Activated CD4-positive, alpha-beta T cell treated with anti-CD3 and anti-CD28 coated beads, Interleukin-2, amount 10 ng/mL, durations not matched to agents 7 days and 5 days (primary cell): Measurements from ENCODE around the gene EPAS1. TPM values are rescaled to one million over a fixed set of nuclear protein-coding genes. Genes with fewer than 3 reads are reported as not detected.

ENCODE experiments used
- CTCF ChIA-PET: fragments of 350-600 bp; sonication (Branson Sonifier 250); formaldehyde crosslinking; loops from one replicate; lab custom pipeline; 2021; ENCODE audit warnings: antibody characterized with exemption; lab: Charles Lee
- POLR2A ChIA-PET: fragments of 350-600 bp; sonication (Branson Sonifier 250); formaldehyde crosslinking; loops from one replicate; lab custom pipeline; 2021; ENCODE audit warnings: antibody characterized with exemption; lab: Charles Lee
- DNase-seq: peaks from one replicate; pipeline ENCODE4 v3.0.0-alpha.2; 2020
- H3K27ac Mint-ChIP-seq: one replicate; pipeline ENCODE4 v1.8.0; 2021; ENCODE audit warnings: mild to moderate bottlenecking, moderate library complexity, mixed read lengths
- H3K27me3 Mint-ChIP-seq: one replicate; pipeline ENCODE4 v1.8.0; 2021; ENCODE audit warnings: mixed read lengths
- H3K36me3 Mint-ChIP-seq: one replicate; pipeline ENCODE4 v1.8.0; 2021; ENCODE audit warnings: low read depth, mixed read lengths
- H3K4me1 Mint-ChIP-seq: one replicate; pipeline ENCODE4 v1.8.0; 2021; ENCODE audit warnings: mixed read lengths
- H3K4me3 Mint-ChIP-seq: one replicate; pipeline ENCODE4 v1.8.0; 2021; ENCODE audit warnings: mild to moderate bottlenecking, moderate library complexity, mixed read lengths
- H3K9me3 Mint-ChIP-seq: one replicate; pipeline ENCODE4 v1.8.0; 2021; ENCODE audit warnings: mixed read lengths
- total RNA-seq, 2 experiments: library from RNA; stranded (reverse); gene quantifications; one replicate each; pipeline ENCODE4 v1.2.3, GENCODE V29; 2021

Gene EPAS1
- total RNA-seq, 2 experiments from 2014 or later, result 6.9 to 7.9 TPM

DNA sequence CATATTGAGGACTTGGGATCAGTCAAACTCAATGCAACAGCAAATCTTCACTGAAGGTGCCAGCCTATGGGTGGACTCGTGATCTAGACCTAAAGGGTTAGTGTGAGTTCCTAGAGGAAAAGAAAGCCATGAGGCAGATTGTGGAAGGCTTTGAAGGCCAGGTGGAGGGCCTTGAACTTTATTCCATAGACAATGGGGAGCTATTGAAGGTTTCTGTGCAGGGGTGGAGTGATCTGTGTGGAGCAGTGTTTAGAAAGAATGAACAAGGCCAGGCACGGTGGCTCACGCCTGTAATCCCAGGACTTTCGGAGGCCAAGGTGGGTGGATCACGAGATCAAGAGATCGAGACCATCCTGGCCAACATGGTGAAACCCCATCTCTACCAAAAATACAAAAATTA is 61.5 kb downstream of the EPAS1 start:
- Mint-ChIP-seq H3K36me3 (peaks cover 11% of the 10 kb centered on the region), H3K27me3 (no peaks in the 10 kb centered on the region), H3K9me3 (no peaks in the 10 kb centered on the region), H3K4me3 (no peak overlapping the region), H3K27ac (no peak overlapping the region), H3K4me1 (peaks cover 60% of the 10 kb centered on the region)
- DNase-seq, result no peak
- ChIA-PET POLR2A (no interaction called here), CTCF (interaction anchor here (1.8 kb wide), 1 partner anchor 10 kb away, joined by 6 read pairs; no protein-coding TSS in a partner anchor)

GRCh38 chr2:46360303-46360702 is 63.1 kb downstream of the EPAS1 start:
- POLR2A ChIA-PET, result no interaction called here
- peaks cover 56% of the 10 kb centered on the region for H3K4me1 Mint-ChIP-seq

GRCh38 chr2:46361920-46362666 is 64.9 kb downstream of the EPAS1 start:
- no peaks in the 10 kb centered on the region for H3K9me3 Mint-ChIP-seq
- CTCF ChIA-PET, result interaction anchor here (0.8 to 2.2 kb wide), 6 partner anchors 12 to 369 kb away, joined by 3 to 6 read pairs (median 4); no protein-coding TSS in a partner anchor
- no peak overlapping the region for H3K4me3 Mint-ChIP-seq
- no peak for DNase-seq
- H3K27ac Mint-ChIP-seq, result peak overlapping the region; percentile 27
- peaks cover 3% of the 10 kb centered on the region for H3K36me3 Mint-ChIP-seq
- H3K27me3 Mint-ChIP-seq, result no peaks in the 10 kb centered on the region
- peaks cover 43% of the 10 kb centered on the region for H3K4me1 Mint-ChIP-seq
- POLR2A ChIA-PET, result no interaction called here

More at GRCh38 chr2:46360303-46360702, 63.1 kb downstream of the EPAS1 start:
- Mint-ChIP-seq H3K36me3 (peaks cover 3% of the 10 kb centered on the region), H3K27ac (no peak overlapping the region), H3K27me3 (no peaks in the 10 kb centered on the region), H3K4me3 (no peak overlapping the region), H3K9me3 (no peaks in the 10 kb centered on the region)
- no peak for DNase-seq
- CTCF ChIA-PET, result interaction anchor here (0.5 to 1.3 kb wide), 2 partner anchors 12 to 52 kb away, joined by 3 read pairs; no protein-coding TSS in a partner anchor

GRCh38 chr2:46362667-46363012 is 65.4 kb downstream of the EPAS1 start:
- ChIA-PET CTCF (interaction anchor here (0.8 to 2.2 kb wide), 6 partner anchors 15 to 370 kb away, joined by 3 to 6 read pairs (median 3); no protein-coding TSS in a partner anchor), POLR2A (no interaction called here)
- peaks cover 3% of the 10 kb centered on the region for H3K36me3 Mint-ChIP-seq
- peaks cover 38% of the 10 kb centered on the region for H3K4me1 Mint-ChIP-seq
- no peak for DNase-seq
- H3K4me3 Mint-ChIP-seq, result no peak overlapping the region
- no peaks in the 10 kb centered on the region for H3K9me3 Mint-ChIP-seq
- H3K27me3 Mint-ChIP-seq, result no peaks in the 10 kb centered on the region
- no peak overlapping the region for H3K27ac Mint-ChIP-seq

GRCh38 chr2:46363535-46364170 is 66.4 kb downstream of the EPAS1 start:
- Mint-ChIP-seq H3K9me3 (no peaks in the 10 kb centered on the region), H3K27ac (no peak overlapping the region), H3K36me3 (peaks cover 2% of the 10 kb centered on the region), H3K4me1 (peaks cover 42% of the 10 kb centered on the region), H3K27me3 (no peaks in the 10 kb centered on the region), H3K4me3 (no peak overlapping the region)
- ChIA-PET POLR2A (interaction anchor here (0.7 kb wide), 1 partner anchor 945 kb away, joined by 3 read pairs; no protein-coding TSS in a partner anchor), CTCF (interaction anchor here (1.0 to 2.2 kb wide), 8 partner anchors 10 to 371 kb away, joined by 3 to 6 read pairs (median 3); no protein-coding TSS in a partner anchor)
- peak; percentile 30 for DNase-seq

DNA sequence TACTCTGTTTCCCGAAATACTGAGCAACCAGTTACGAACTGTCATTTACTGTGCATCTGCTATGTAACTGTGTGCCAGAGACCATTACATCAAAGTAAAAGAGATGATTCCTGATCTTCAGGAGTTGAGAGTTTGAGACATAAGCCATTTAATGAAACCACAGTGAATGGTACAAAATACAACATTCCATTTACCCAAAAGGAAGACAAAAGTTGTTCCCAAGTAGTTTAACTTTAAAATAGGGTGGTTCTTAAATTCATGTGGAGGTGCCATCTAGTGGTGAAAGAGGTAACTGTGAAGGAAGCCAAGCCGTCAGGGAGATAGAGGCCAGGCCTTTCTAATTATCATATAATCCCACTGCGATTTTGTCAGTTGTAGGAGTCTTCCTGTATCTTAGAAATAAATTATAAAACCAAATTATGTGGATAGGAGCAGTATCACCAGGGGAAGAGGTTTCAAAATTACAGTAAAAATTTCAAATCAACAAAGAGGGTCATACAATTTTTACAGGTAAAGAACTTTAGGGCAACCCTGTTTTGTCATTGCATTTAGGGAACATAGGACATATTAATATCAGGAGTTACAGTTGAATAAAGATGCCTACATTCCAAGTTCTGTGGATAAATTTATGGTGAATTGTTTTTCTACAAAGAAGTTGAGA is 67.7 kb downstream of the EPAS1 start:
- CTCF ChIA-PET, result no interaction called here
- DNase-seq, result peak; percentile 62
- Mint-ChIP-seq H3K36me3 (peaks cover 2% of the 10 kb centered on the region), H3K9me3 (no peaks in the 10 kb centered on the region), H3K4me1 (peaks cover 46% of the 10 kb centered on the region), H3K4me3 (no peak overlapping the region), H3K27me3 (no peaks in the 10 kb centered on the region), H3K27ac (no peak overlapping the region)
- POLR2A ChIA-PET, result no interaction called here

DNA sequence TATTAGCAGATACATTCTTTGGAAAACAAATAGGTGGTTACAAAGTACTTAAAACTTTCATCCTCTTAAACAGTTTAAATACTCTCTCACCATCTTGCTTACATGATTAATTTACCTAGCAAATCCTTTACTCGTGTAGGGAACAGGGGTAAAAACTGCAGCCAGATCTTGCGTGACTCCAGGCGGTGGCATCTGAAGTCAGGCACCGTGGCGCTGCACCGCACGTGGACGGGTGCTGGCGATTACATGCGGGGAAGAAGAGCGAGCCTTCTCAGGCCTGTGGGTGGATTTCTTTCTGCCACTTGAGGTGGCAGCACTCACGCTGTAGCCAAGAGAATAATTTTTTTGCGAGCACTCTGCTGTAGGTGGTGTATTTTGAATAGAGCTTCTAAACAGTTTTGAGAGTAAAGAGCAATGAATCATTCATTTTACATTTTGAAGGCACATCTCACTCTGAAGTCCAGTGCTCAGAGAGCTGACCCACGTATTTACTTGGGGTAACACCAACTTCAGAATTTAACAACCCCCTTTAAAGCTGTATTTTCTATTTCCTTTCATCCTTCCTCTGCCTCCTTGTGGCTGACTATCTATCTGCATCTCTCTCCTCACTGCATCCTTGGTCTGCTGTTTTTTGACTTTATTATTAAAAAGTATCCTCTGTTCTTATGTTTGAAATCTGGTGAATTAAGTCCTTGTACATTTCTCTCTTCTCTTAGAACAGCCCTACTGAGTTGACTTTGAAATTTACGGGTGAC is 68.9 kb downstream of the EPAS1 start:
- POLR2A ChIA-PET, result no interaction called here
- Mint-ChIP-seq H3K36me3 (peaks cover 2% of the 10 kb centered on the region), H3K27ac (no peak overlapping the region), H3K9me3 (no peaks in the 10 kb centered on the region), H3K4me1 (peaks cover 49% of the 10 kb centered on the region), H3K27me3 (no peaks in the 10 kb centered on the region), H3K4me3 (no peak overlapping the region)
- DNase-seq, result no peak
- CTCF ChIA-PET, result interaction anchor here (0.6 to 1.3 kb wide), 4 partner anchors 8 to 376 kb away, joined by 3 read pairs; no protein-coding TSS in a partner anchor

- Mint-ChIP-seq H3K4me3 (no peak overlapping the region), H3K36me3 (peaks cover under 1% of the 10 kb centered on the region), H3K27ac (no peak overlapping the region), H3K9me3 (no peaks in the 10 kb centered on the region), H3K27me3 (no peaks in the 10 kb centered on the region), H3K4me1 (peaks cover 44% of the 10 kb centered on the region)
- DNase-seq, result no peak
- ChIA-PET POLR2A (no interaction called here), CTCF (interaction anchor here (1.1 to 1.4 kb wide), 4 partner anchors 8 to 373 kb away, joined by 3 to 4 read pairs (median 3); no protein-coding TSS in a partner anchor)
These were observed 69.5 kb downstream of the EPAS1 start for GRCh38 chr2:46366668-46367052.

GRCh38 chr2:46367286-46367685 is 70.1 kb downstream of the EPAS1 start:
- H3K36me3 Mint-ChIP-seq, result no peaks in the 10 kb centered on the region
- peaks cover 39% of the 10 kb centered on the region for H3K4me1 Mint-ChIP-seq
- no peak overlapping the region for H3K4me3 Mint-ChIP-seq
- ChIA-PET CTCF (interaction anchor here (0.6 to 2.0 kb wide), 3 partner anchors 9 to 1602 kb away, joined by 3 to 6 read pairs (median 4); no protein-coding TSS in a partner anchor), POLR2A (no interaction called here)
- no peaks in the 10 kb centered on the region for H3K9me3 Mint-ChIP-seq
- no peak overlapping the region for H3K27ac Mint-ChIP-seq
- DNase-seq, result no peak
- H3K27me3 Mint-ChIP-seq, result no peaks in the 10 kb centered on the region

DNA sequence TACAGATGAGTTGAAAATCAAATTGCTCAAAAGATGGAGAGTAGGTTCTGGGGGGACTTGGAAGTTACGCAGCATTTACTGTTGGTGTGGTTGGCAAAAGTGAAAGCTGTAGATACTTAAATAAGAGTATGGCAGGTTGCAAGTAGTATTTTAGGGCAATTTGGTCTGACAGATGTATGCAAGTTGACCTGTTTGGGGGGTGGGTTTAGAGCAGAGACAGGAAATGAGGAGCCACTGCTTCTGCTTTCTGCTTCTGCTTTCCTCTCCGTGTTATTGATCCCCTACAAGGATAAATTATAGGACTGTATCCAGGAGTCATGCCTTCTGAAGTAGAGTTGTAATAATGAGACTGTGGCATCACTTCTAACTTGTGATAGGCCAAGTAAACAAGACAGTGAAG is 71.2 kb downstream of the EPAS1 start:
- Mint-ChIP-seq H3K27ac (no peak overlapping the region), H3K4me1 (peaks cover 28% of the 10 kb centered on the region), H3K9me3 (no peaks in the 10 kb centered on the region), H3K36me3 (no peaks in the 10 kb centered on the region), H3K27me3 (no peaks in the 10 kb centered on the region), H3K4me3 (no peak overlapping the region)
- POLR2A ChIA-PET, result no interaction called here
- CTCF ChIA-PET, result interaction anchor here (2.0 kb wide), 1 partner anchor 11 kb away, joined by 6 read pairs; no protein-coding TSS in a partner anchor
- no peak for DNase-seq

- Mint-ChIP-seq H3K27ac (no peak overlapping the region), H3K36me3 (no peaks in the 10 kb centered on the region), H3K4me3 (no peak overlapping the region), H3K27me3 (no peaks in the 10 kb centered on the region), H3K9me3 (no peaks in the 10 kb centered on the region), H3K4me1 (peaks cover 17% of the 10 kb centered on the region)
- POLR2A ChIA-PET, result no interaction called here
- CTCF ChIA-PET, result interaction anchor here (0.6 kb wide), 1 partner anchor 487 kb away, joined by 3 read pairs; no protein-coding TSS in a partner anchor
- no peak for DNase-seq
These were observed 72.6 kb downstream of the EPAS1 start for GRCh38 chr2:46369783-46370182.

- POLR2A ChIA-PET, result no interaction called here
- CTCF ChIA-PET, result interaction anchor here (0.6 to 1.5 kb wide), 3 partner anchors 11 to 308 kb away, joined by 3 read pairs; no protein-coding TSS in a partner anchor
- no peaks in the 10 kb centered on the region for H3K36me3 Mint-ChIP-seq
- H3K27me3 Mint-ChIP-seq, result no peaks in the 10 kb centered on the region
- peaks cover 14% of the 10 kb centered on the region for H3K4me1 Mint-ChIP-seq
- H3K9me3 Mint-ChIP-seq, result no peaks in the 10 kb centered on the region
- no peak overlapping the region for H3K4me3 Mint-ChIP-seq
- H3K27ac Mint-ChIP-seq, result no peak overlapping the region
- no peak for DNase-seq
These were observed 74.6 kb downstream of the EPAS1 start for GRCh38 chr2:46371854-46372253.
